ENCODE results near the gene ANAPC10. TPM values are rescaled to one million over a fixed set of nuclear protein-coding genes. Genes with fewer than 3 reads are reported as not detected.

The ANAPC10 gene
- total and polyA plus RNA-seq, 2 donors (not counting 3 experiments of a cell fraction or from before 2014, with no cell fraction given): 15.7 to 24.0 TPM

DNA sequence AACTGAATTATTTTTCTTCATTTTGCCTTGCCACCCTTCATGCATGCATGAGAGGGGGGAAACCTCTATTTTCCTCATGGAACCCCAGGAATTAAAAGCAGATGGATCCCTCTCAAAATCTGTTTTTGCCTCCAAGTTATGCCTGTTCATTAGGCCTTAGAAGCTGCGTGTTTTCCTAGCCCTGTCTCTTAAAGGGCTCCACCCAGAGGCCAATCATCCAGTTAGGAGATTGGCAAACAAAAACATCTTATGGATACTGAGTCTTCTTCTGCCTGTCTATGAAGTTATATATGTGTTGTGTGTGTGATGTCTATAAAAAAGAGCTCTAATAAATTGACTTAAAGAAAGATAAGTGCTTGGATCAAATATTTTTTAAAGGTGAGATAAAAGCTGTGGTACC, 142.9 kb downstream of the ANAPC10 start:
- no peaks in the 10 kb centered on the region for H4K20me1 ChIP-seq (replicated peaks; ENCODE audit: control insufficient read depth, extremely low read depth, insufficient read depth, low read length)
- H3K9me1 ChIP-seq (replicated peaks; ENCODE audit: control insufficient read depth, extremely low read depth, insufficient read depth, low read length): no peaks in the 10 kb centered on the region
- H3K9me3 ChIP-seq (replicated peaks; ENCODE audit: control insufficient read depth, insufficient read depth, low read length): no peaks in the 10 kb centered on the region
- H3K4me1 ChIP-seq (ENCODE audit: control insufficient read depth, extremely low read depth, insufficient read depth, low read length): no peaks in the 10 kb centered on the region
- H3K79me2 ChIP-seq (ENCODE audit: control insufficient read depth, insufficient read depth, low read length): no peaks in the 10 kb centered on the region
- H3K27me3 ChIP-seq (ENCODE audit: control insufficient read depth in 2 of 2, insufficient read depth in 2 of 2, low read length in 2 of 2): no peaks in the 10 kb centered on the region
- intact Hi-C loops (cut with micrococcal nuclease): no loop called here
- no peak overlapping the region for H2AFZ ChIP-seq (ENCODE audit: low read depth, low read length)
- H3K9ac ChIP-seq (replicated peaks; ENCODE audit: extremely low read depth, insufficient read depth, low read length): no peak overlapping the region
- CTCF ChIA-PET: interaction anchor here (0.7 kb wide), 1 partner anchor 11 kb away, joined by 3 read pairs; no protein-coding TSS in a partner anchor
- no peak overlapping the region for H3K4me2 ChIP-seq (ENCODE audit: insufficient read depth, low read length)
- H3K36me3 ChIP-seq (ENCODE audit: control insufficient read depth in 2 of 2, extremely low read depth in 1 of 2, insufficient read depth in 2 of 2, low read length in 2 of 2): no peaks in the 10 kb centered on the region
- H3K4me3 ChIP-seq (replicated peaks in 1 of 3; ENCODE audit: insufficient read depth in 1 of 3, low read depth in 1 of 3, low read length in 3 of 3): no peak overlapping the region
- dilution Hi-C loops (cut with MboI; ENCODE audit: extremely low pct_ligation_motif_present, low sequenced_read_pairs): no loop called here
- POLR2A ChIA-PET: no interaction called here
- FAIRE-seq (no peak), DNase-seq (ENCODE audit: low read depth, low spot score) (no peak)
- no TSS peak for BruUV-seq (replicated peaks)
- no peak overlapping the region for H3K27ac ChIP-seq (ENCODE audit: insufficient read depth, low read depth, low read length)
- no peak for TF ChIP-seq EZH2 (IDR thresholded peaks at IDR 0.05; ENCODE audit: borderline replicate concordance, low read depth, low read length, severe bottlenecking)
- no peak for TF ChIP-seq POLR2A (IDR thresholded peaks at IDR 0.05; ENCODE audit: low read depth, low read length)
- no peak for TF ChIP-seq JUN (IDR thresholded peaks at IDR 0.05; ENCODE audit: borderline replicate concordance, insufficient read depth, insufficient read length, low read depth)
- no peak for TF ChIP-seq FOS (IDR thresholded peaks at IDR 0.05; ENCODE audit: borderline replicate concordance, insufficient read depth, low read length)
- TF ChIP-seq MAX (IDR thresholded peaks at IDR 0.05; ENCODE audit: insufficient read depth, insufficient read length): no peak
- TF ChIP-seq POLR2AphosphoS5 (IDR thresholded peaks at IDR 0.05; ENCODE audit: insufficient read depth, low read depth, low read length): no peak
- TF ChIP-seq, protein P1, sequence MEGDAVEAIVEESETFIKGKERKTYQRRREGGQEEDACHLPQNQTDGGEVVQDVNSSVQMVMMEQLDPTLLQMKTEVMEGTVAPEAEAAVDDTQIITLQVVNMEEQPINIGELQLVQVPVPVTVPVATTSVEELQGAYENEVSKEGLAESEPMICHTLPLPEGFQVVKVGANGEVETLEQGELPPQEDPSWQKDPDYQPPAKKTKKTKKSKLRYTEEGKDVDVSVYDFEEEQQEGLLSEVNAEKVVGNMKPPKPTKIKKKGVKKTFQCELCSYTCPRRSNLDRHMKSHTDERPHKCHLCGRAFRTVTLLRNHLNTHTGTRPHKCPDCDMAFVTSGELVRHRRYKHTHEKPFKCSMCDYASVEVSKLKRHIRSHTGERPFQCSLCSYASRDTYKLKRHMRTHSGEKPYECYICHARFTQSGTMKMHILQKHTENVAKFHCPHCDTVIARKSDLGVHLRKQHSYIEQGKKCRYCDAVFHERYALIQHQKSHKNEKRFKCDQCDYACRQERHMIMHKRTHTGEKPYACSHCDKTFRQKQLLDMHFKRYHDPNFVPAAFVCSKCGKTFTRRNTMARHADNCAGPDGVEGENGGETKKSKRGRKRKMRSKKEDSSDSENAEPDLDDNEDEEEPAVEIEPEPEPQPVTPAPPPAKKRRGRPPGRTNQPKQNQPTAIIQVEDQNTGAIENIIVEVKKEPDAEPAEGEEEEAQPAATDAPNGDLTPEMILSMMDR (IDR thresholded peaks at IDR 0.05; ENCODE audit: extremely low read depth in 1 of 2, insufficient read depth in 1 of 2, low read depth in 1 of 2, low read length in 2 of 2): no peak
- TF ChIP-seq GATA2 (IDR thresholded peaks at IDR 0.05; ENCODE audit: insufficient read depth, insufficient read length, low read depth, low read length): no peak
- TF ChIP-seq MYC (IDR thresholded peaks at IDR 0.05; ENCODE audit: low read depth, low read length): no peak

Data from endothelial cell of umbilical vein (primary cell).